ENCODE measurements around the gene LRRC45. TPM values are rescaled to one million over a fixed set of nuclear protein-coding genes. Genes with fewer than 3 reads are reported as not detected.

LRRC45 gene
- total RNA-seq, 1 donor from 2014 or later = 17.3 TPM

DNA sequence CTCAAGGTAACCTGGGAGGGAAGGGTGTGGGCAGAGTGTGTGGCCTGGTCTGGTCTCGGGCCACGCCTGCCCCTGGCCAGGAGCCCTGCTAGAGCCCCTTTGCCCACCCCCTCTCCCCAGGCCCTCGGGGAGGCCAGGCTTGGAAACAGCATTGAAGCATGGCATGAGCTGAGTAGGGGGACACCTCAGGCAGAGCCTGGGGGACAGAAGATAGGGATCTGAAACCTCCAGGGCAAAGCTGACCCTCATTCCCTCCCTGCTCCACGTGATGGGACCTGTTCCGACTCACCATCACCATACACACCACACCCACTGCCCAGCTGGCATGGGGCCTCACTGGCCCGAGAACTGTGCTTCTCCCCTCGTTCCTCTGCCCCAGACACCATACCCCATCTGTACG, 26.0 kb downstream of the LRRC45 start:
- no peak overlapping the region for H3K4me3 ChIP-seq
- H3K36me3 ChIP-seq = peaks cover 39% of the 10 kb centered on the region
- H3K27ac ChIP-seq = no peak overlapping the region
- no peaks in the 10 kb centered on the region for H3K9me3 ChIP-seq
- no peaks in the 10 kb centered on the region for H3K27me3 ChIP-seq (ENCODE audit: low read depth)
- TF ChIP-seq, protein P1, sequence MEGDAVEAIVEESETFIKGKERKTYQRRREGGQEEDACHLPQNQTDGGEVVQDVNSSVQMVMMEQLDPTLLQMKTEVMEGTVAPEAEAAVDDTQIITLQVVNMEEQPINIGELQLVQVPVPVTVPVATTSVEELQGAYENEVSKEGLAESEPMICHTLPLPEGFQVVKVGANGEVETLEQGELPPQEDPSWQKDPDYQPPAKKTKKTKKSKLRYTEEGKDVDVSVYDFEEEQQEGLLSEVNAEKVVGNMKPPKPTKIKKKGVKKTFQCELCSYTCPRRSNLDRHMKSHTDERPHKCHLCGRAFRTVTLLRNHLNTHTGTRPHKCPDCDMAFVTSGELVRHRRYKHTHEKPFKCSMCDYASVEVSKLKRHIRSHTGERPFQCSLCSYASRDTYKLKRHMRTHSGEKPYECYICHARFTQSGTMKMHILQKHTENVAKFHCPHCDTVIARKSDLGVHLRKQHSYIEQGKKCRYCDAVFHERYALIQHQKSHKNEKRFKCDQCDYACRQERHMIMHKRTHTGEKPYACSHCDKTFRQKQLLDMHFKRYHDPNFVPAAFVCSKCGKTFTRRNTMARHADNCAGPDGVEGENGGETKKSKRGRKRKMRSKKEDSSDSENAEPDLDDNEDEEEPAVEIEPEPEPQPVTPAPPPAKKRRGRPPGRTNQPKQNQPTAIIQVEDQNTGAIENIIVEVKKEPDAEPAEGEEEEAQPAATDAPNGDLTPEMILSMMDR (IDR thresholded peaks at IDR 0.05) = no peak
- DNase-seq (no peak), ATAC-seq (no peak)
- intact Hi-C loops (cut with DNase I) = no loop called here
- H3K4me1 ChIP-seq = peaks cover 37% of the 10 kb centered on the region

DNA sequence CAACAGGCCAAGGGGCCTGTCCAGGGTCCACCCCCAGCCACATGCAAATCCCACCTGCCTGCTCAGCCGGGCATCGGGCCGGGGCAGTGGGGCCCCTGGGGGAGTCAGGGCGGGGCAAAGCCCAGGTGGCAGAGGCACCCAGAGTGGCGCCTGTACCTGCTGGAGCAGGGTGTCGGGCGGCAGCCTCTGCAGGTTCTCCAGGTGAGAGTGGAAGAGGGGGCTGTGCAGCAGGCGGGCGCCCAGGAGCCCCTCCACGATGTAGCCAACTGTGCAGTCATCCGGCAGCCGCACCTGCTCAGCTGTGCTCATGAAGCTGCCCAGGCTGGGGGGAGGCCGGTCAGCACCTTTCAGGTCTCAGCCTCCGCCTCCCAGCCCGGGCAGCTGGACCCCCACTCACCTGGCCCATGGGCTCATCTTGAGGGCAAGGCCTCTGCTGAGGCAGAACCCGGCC, 26.4 kb downstream of the LRRC45 start:
- Histone ChIP-seq H3K9me3 (no peaks in the 10 kb centered on the region), H3K27me3 (ENCODE audit: low read depth) (no peaks in the 10 kb centered on the region), H3K27ac (no peak overlapping the region), H3K4me3 (no peak overlapping the region), H3K4me1 (peaks cover 37% of the 10 kb centered on the region), H3K36me3 (peaks cover 44% of the 10 kb centered on the region)
- DNase-seq (no peak), ATAC-seq (no peak)
- TF ChIP-seq, protein P1 (IDR thresholded peaks at IDR 0.05) = no peak
- intact Hi-C loops (cut with DNase I) = no loop called here

DNA sequence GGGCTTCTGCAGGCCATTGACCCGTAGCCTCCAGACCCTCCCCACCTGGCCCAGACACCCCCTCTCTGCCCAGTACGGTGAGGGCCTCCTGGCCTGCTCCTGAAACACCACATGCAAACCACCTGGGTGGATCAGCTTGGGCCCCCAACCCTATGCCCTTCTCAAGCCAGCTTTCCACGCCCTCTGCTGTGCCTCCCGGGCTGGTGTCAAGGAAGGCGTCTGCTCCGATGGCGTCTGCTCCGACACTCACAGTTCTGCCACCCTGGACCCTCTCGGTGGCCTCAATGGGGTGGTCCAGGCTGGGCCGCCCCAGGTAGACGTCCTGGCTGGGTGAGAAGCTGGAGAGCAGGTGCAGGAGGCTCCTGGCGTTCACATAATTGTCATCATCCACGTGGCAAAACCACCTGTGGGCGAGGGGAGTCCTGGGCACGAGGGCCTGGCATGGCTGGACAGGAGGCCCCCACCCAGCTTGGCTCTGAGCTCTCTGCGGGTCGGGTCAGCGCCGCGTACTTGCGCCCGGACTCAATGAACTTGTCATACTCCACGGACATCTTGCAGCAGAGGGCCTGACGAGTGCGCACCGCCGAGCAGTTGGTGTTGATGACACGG, 27.2 kb downstream of the LRRC45 start:
- H3K27ac ChIP-seq = peak overlapping the region; percentile 74
- H3K4me1 ChIP-seq = peaks cover 37% of the 10 kb centered on the region
- no peak for DNase-seq
- TF ChIP-seq, protein P1 (IDR thresholded peaks at IDR 0.05) = no peak
- H3K4me3 ChIP-seq = peak overlapping the region; percentile 86
- ATAC-seq = no peak
- H3K36me3 ChIP-seq = peaks cover 51% of the 10 kb centered on the region
- H3K9me3 ChIP-seq = no peaks in the 10 kb centered on the region
- intact Hi-C loops (cut with DNase I) = no loop called here
- no peaks in the 10 kb centered on the region for H3K27me3 ChIP-seq (ENCODE audit: low read depth)

DNA sequence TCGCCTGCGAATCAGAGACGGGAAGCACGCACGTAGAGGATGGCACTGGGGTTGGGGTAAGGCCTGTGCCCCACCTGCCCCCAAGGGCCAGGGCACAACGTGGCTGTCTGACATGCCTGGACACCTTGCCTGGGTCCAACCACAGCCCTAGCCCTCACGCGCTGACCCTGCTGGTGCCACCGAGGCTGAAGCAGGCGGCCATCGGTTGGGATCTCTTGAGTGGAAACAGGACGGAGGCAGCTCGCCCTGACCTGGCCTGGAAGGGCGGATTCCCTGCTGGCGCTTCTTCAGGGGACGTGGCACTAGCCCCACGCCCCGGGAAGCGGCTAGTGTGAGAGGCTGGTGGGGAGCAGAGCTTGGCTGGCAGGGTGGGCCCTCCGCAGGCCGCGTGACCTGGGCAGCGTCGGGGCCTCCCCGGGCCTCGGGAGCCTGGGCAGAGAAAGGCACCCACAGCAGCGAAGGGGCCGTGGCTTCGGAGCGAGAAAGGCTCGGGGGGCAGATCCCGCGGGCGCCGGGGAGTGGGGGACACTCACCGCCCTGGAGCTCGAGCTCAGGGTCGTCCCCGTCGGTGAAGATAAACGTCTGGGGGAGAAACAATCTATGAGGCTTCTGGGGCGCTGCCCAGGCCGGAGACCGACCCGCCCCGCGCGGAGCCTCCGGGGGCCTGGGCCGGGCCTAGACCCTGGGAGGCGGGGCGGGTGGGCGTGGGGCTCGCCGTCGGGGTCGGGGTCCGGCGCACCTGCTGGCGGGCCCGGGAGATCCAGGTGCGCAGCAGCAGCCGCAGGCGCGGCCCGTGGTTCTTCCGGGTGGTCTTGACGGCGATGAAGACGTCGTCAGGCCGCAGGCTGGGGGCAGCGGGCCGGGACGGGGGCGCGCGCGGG, 27.9 kb downstream of the LRRC45 start:
- ATAC-seq (peak in 1 of 2 donors; percentile 15), DNase-seq (no peak)
- H3K27ac ChIP-seq = peak overlapping the region; percentile 74
- H3K4me3 ChIP-seq = peak overlapping the region; percentile 86
- H3K9me3 ChIP-seq = no peaks in the 10 kb centered on the region
- H3K36me3 ChIP-seq = peaks cover 58% of the 10 kb centered on the region
- H3K27me3 ChIP-seq (ENCODE audit: low read depth) = no peaks in the 10 kb centered on the region
- intact Hi-C loops (cut with DNase I) = no loop called here
- TF ChIP-seq, protein P1 (IDR thresholded peaks at IDR 0.05) = no peak
- H3K4me1 ChIP-seq = peaks cover 37% of the 10 kb centered on the region

DNA sequence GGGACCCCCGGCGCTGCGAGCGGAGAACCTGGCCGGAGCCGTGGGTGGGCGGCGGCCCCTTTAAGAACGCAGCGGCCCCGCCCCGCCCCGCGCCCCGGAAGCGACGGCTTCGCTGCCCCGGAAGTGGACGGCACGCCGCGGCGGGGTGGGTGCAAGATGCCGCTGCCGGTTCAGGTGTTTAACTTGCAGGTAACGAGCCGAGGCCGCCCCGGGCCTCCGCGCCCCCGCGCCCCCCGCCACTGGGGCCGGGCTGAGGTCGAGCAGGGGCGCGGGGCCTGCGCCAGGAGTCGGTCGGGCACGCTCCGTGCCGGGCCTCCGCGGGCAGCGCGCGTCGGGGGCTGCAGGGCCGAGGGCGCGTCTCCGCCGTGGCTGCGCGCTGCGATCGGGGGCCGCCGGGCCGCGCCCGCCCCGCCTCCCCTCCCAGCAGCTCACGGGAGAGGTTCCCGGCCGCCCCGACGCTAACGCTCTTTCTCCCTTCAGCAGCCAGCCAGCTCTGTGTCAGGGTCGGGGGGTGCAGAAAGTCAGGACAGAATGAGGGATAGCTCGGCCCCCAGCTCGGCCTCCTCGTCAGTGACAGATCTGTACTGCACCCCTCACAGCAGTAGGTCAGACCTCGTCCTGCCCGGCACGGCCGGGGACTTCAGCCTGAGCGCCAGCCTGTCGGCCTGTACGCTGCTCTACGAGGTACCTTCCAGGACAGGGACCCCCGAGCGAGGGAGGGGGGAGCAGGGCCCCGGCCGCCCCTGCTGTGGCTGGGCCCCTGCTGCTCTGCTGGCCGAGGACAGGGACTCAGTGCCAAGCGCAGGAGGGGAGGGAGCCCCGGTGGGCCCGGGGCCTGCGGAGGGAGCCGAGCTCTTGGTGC, 28.9 kb downstream of the LRRC45 start, which contains the start of the genes GPS1 and RFNG:
Gene GPS1 (plus strand): TSS at position 123 of the 862 bp plus-strand sequence. CDS start 34 bp downstream, at position 157.
Gene RFNG (minus strand): TSS at position 36 of the 862 bp plus-strand sequence. CDS start 45 bp downstream, outside the sequence.
- DNase-seq = peak; percentile 88
- Histone ChIP-seq H3K9me3 (no peaks in the 10 kb centered on the region), H3K4me3 (peak within 1 kb of the TSS; percentile 86), H3K27ac (peak within 1 kb of the TSS; percentile 74), H3K4me1 (peaks cover 37% of the 10 kb centered on the region), H3K36me3 (peaks cover 66% of the 10 kb centered on the region), H3K27me3 (ENCODE audit: low read depth) (no peaks in the 10 kb centered on the region)
- intact Hi-C loops (cut with DNase I) = no loop called here
- ATAC-seq = peak; percentile 71 to 79
- TF ChIP-seq, protein P1 (IDR thresholded peaks at IDR 0.05) = no peak
